WTC11 (cell line): Measurements from ENCODE around the gene FBXL12. TPM values are rescaled to one million over a fixed set of nuclear protein-coding genes. Genes with fewer than 3 reads are reported as not detected.

Source experiments
- ATAC-seq: fragments of 200-7000 bp; cut with Tn5 transposase; 2 replicates; pipeline ENCODE4 v1.10.0; 2021; ENCODE audit warnings: mild to moderate bottlenecking, moderate library complexity
- Bru-seq: library from RNA; stranded (reverse); fragments of 400-500 nt; gene quantifications from one replicate; lab custom pipeline; 2021; lab: Mats Ljungman, UMichigan
- CTCF ChIA-PET: fragments of 300-600 bp; sonication (Branson Sonifier 250); formaldehyde crosslinking; loops from one replicate; lab custom pipeline; 2021; ENCODE audit warnings: antibody characterized with exemption; lab: Charles Lee
- POLR2A ChIA-PET: fragments of 350-600 bp; sonication (Branson Sonifier 250); formaldehyde crosslinking; loops from one replicate; lab custom pipeline; 2021; ENCODE audit warnings: antibody characterized with exemption; lab: Charles Lee
- DNase-seq: peaks from one replicate; pipeline ENCODE4 v3.0.0; 2021; ENCODE audit warnings: low spot score
- H3K27ac Mint-ChIP-seq: 2 replicates; pipeline ENCODE4 v1.8.0; 2021; ENCODE audit warnings: mixed read lengths
- H3K27me3 Mint-ChIP-seq: 2 replicates; pipeline ENCODE4 v1.8.0; 2021; ENCODE audit warnings: low read depth, mild to moderate bottlenecking, moderate library complexity, mixed read lengths
- H3K36me3 Mint-ChIP-seq: 2 replicates; pipeline ENCODE4 v1.8.0; 2021; ENCODE audit warnings: mixed read lengths
- H3K4me1 Mint-ChIP-seq: 2 replicates; pipeline ENCODE4 v1.8.0; 2022; ENCODE audit warnings: mixed read lengths
- H3K4me3 Mint-ChIP-seq: 2 replicates; pipeline ENCODE4 v1.8.0; 2021; ENCODE audit warnings: mild to moderate bottlenecking, moderate library complexity, mixed read lengths
- H3K9me3 Mint-ChIP-seq: 2 replicates; pipeline ENCODE4 v1.8.0; 2021; ENCODE audit warnings: mixed read lengths
- ARID4B ChIP-seq: sonication (generic); formaldehyde crosslinking; IDR thresholded peaks from 2 replicates; pipeline ENCODE4 v1.8.0; 2023; ENCODE audit warnings: missing genetic modification reagents, mild to moderate bottlenecking, borderline replicate concordance
- ATF2 ChIP-seq: sonication (generic); formaldehyde crosslinking; IDR thresholded peaks from 2 replicates; pipeline ENCODE4 v1.8.1; 2022; ENCODE audit warnings: low read depth, missing genetic modification reagents, borderline replicate concordance
- CREB1 ChIP-seq: sonication (generic); formaldehyde crosslinking; IDR thresholded peaks from 2 replicates; pipeline ENCODE4 v1.8.0; 2023; ENCODE audit warnings: mild to moderate bottlenecking, missing genetic modification reagents
- CREM ChIP-seq: sonication (generic); formaldehyde crosslinking; IDR thresholded peaks from 2 replicates; pipeline ENCODE4 v1.8.1; 2022; ENCODE audit warnings: mild to moderate bottlenecking, missing genetic modification reagents, moderate library complexity
- E2F5 ChIP-seq: sonication (generic); formaldehyde crosslinking; IDR thresholded peaks from 2 replicates; pipeline ENCODE4 v1.8.1; 2022; ENCODE audit warnings: mild to moderate bottlenecking, moderate library complexity, missing genetic modification reagents
- ELF4 ChIP-seq: sonication (generic); formaldehyde crosslinking; IDR thresholded peaks from 2 replicates; pipeline ENCODE4 v1.8.1; 2022; ENCODE audit warnings: low read depth, mild to moderate bottlenecking, moderate library complexity, missing genetic modification reagents
- ETV6 ChIP-seq: sonication (generic); formaldehyde crosslinking; IDR thresholded peaks from 2 replicates; pipeline ENCODE4 v1.8.1; 2022; ENCODE audit warnings: mild to moderate bottlenecking, missing genetic modification reagents
- FOXK1 ChIP-seq: sonication (generic); formaldehyde crosslinking; IDR thresholded peaks from 2 replicates; pipeline ENCODE4 v1.8.0; 2022; ENCODE audit warnings: mild to moderate bottlenecking, moderate library complexity, missing genetic modification reagents
- FOXP4 ChIP-seq: sonication (generic); formaldehyde crosslinking; IDR thresholded peaks from 2 replicates; pipeline ENCODE4 v1.8.0; 2022; ENCODE audit warnings: mild to moderate bottlenecking, missing genetic modification reagents
- GABPB1 ChIP-seq: sonication (generic); formaldehyde crosslinking; IDR thresholded peaks from 2 replicates; pipeline ENCODE4 v1.8.1; 2023; ENCODE audit warnings: mild to moderate bottlenecking, missing genetic modification reagents
- HMGA2 ChIP-seq: fragments of 250-450 bp; sonication (Bioruptor Pico); IDR thresholded peaks from 2 replicates; pipeline ENCODE4 v1.4.0; 2021; ENCODE audit warnings: mild to moderate bottlenecking, moderate library complexity
- HMGXB4 ChIP-seq: sonication (generic); formaldehyde crosslinking; IDR thresholded peaks from 2 replicates; pipeline ENCODE4 v1.8.1; 2023; ENCODE audit warnings: mild to moderate bottlenecking, moderate library complexity, missing genetic modification reagents
- MAX ChIP-seq: sonication (generic); formaldehyde crosslinking; IDR thresholded peaks from 2 replicates; pipeline ENCODE4 v1.8.0; 2022; ENCODE audit warnings: mild to moderate bottlenecking, missing genetic modification reagents
- NFATC4 ChIP-seq: fragments of 250-450 bp; sonication (Bioruptor Pico); IDR thresholded peaks from 2 replicates; pipeline ENCODE4 v1.9.0; 2021; ENCODE audit warnings: mild to moderate bottlenecking
- NR2C2 ChIP-seq: sonication (generic); formaldehyde crosslinking; IDR thresholded peaks from 2 replicates; pipeline ENCODE4 v1.8.0; 2022; ENCODE audit warnings: mild to moderate bottlenecking, missing genetic modification reagents
- NR3C1 ChIP-seq: sonication (generic); formaldehyde crosslinking; conservative IDR thresholded peaks from 2 replicates; pipeline ENCODE4 v1.8.1; 2023; ENCODE audit warnings: low read depth, mild to moderate bottlenecking, missing genetic modification reagents
- SP1 ChIP-seq: sonication (generic); formaldehyde crosslinking; conservative IDR thresholded peaks from 2 replicates; pipeline ENCODE4 v1.8.1; 2022; ENCODE audit warnings: missing genetic modification reagents
- TEAD1 ChIP-seq: sonication (generic); formaldehyde crosslinking; IDR thresholded peaks from 2 replicates; pipeline ENCODE4 v1.8.0; 2022; ENCODE audit warnings: mild to moderate bottlenecking, missing genetic modification reagents
- USF1 ChIP-seq: sonication (generic); formaldehyde crosslinking; IDR thresholded peaks from 2 replicates; pipeline ENCODE4 v1.8.0; 2022; ENCODE audit warnings: mild to moderate bottlenecking, missing genetic modification reagents
- ZBTB21 ChIP-seq: sonication (generic); formaldehyde crosslinking; IDR thresholded peaks from 2 replicates; pipeline ENCODE4 v1.8.1; 2023; ENCODE audit warnings: mild to moderate bottlenecking, missing genetic modification reagents, borderline replicate concordance
- ZNF423 ChIP-seq: fragments of 250-450 bp; sonication (Bioruptor Pico); IDR thresholded peaks from 2 replicates; pipeline ENCODE4 v2.1.2; 2022; ENCODE audit warnings: mild to moderate bottlenecking, moderate library complexity
- long read RNA-seq, 3 experiments: library from RNA in 1 of 3; library from capped mRNA in 1 of 3; library from polyadenylated mRNA in 1 of 3; unstranded in 2 of 3; stranded (forward) in 1 of 3; transcript quantifications; one replicate each; pipeline ENCODE4 v2.0.0, GENCODE V29; 2021
- total RNA-seq: library from RNA; stranded (reverse); gene quantifications from 3 replicates; pipeline ENCODE4 v1.2.3, GENCODE V29; 2021

FBXL12 gene
- total RNA-seq (34.2 to 37.6 TPM (median 35.7 TPM) in 3 replicates), Bru-seq, nascent RNA (percentile 76 among the genes with signal in this experiment)
- long read RNA-seq, experiment 1, transcript FBXL12-204 (2 exons, 544 nt), result minor isoform, 9 of 157 reads
- long read RNA-seq, experiment 1, transcript FBXL12-201 (3 exons, 1,852 nt), result major isoform, 99 of 157 reads
- long read RNA-seq, experiment 1, transcript FBXL12-206 (3 exons, 1,843 nt), result minor isoform, 14 of 157 reads
- long read RNA-seq, experiment 1, transcript FBXL12-208 (4 exons, 1,920 nt), result minor isoform, 13 of 157 reads
- long read RNA-seq, experiment 1, partial matches to known transcripts, result 2 of 157 reads
- long read RNA-seq, experiment 1, other reads (novel, unspliced or antisense), result 6 of 157 reads
- long read RNA-seq, experiment 2, transcript FBXL12-206 (3 exons, 1,843 nt), result minor isoform, 7 of 53 reads
- long read RNA-seq, experiment 2, transcript FBXL12-201 (3 exons, 1,852 nt), result major isoform, 22 of 53 reads
- long read RNA-seq, experiment 2, partial matches to known transcripts, result 1 of 53 reads
- long read RNA-seq, experiment 2, other reads (novel, unspliced or antisense), result 18 of 53 reads
- long read RNA-seq, experiment 3, transcript FBXL12-206 (3 exons, 1,843 nt), result minor isoform, 14 of 75 reads
- long read RNA-seq, experiment 3, transcript FBXL12-201 (3 exons, 1,852 nt), result major isoform, 43 of 75 reads
- long read RNA-seq, experiment 3, transcript FBXL12-208 (4 exons, 1,920 nt), result minor isoform, 6 of 75 reads
- long read RNA-seq, experiment 3, transcript FBXL12-205 (2 exons, 1,736 nt), result minor isoform, 6 of 75 reads
- long read RNA-seq, experiment 3, partial matches to known transcripts, result 0 of 75 reads
- long read RNA-seq, experiment 3, other reads (novel, unspliced or antisense), result 0 of 75 reads

GRCh38 chr19:9818734-9819595 lies at the start of gene FBXL12:
Gene FBXL12, minus strand, starts transcription at chr19:9819079. Its CDS starts 266 bp downstream, at chr19:9818813.
- DNase-seq (peak; percentile 100), ATAC-seq (peak; percentile 89)
- peak within 1 kb of the TSS; percentile 90 for H3K4me3 Mint-ChIP-seq
- POLR2A ChIA-PET, result interaction anchor here (0.6 to 1.6 kb wide), 4 partner anchors 16 to 713 kb away, joined by 3 to 8 read pairs (median 4); partner anchors contain the start of gene PIN1
- H3K27me3 Mint-ChIP-seq, result no peaks in the 10 kb centered on the region
- peaks cover 16% of the 10 kb centered on the region for H3K4me1 Mint-ChIP-seq
- H3K9me3 Mint-ChIP-seq, result peaks cover 19% of the 10 kb centered on the region
- CTCF ChIA-PET, result interaction anchor here (1.0 kb wide), 1 partner anchor 16 kb away, joined by 3 read pairs; the partner anchor contains the start of gene PIN1
- peaks cover 28% of the 10 kb centered on the region for H3K36me3 Mint-ChIP-seq
- H3K27ac Mint-ChIP-seq, result peak within 1 kb of the TSS; percentile 97
- TF ChIP-seq HMGXB4 (CRISPR knock-in tag), result peak; percentile 64; the same call in 1 of the 2 replicates
- peak; percentile 58; the same call in 1 of the 2 replicates for TF ChIP-seq E2F5 (CRISPR knock-in tag)
- peak; percentile 81 for TF ChIP-seq MAX (CRISPR knock-in tag)
- 0 out of 2 replicates have a peak, but pooled peaks have one; percentile 13 for TF ChIP-seq CREB1 (CRISPR knock-in tag)
- TF ChIP-seq NFATC4 (CRISPR knock-in tag), result no peak
- no peak for TF ChIP-seq ATF2 (CRISPR knock-in tag)
- TF ChIP-seq CREM (CRISPR knock-in tag), result peak; percentile 83
- TF ChIP-seq HMGA2, result 0 out of 2 replicates have a peak, but pooled peaks have one; percentile 12
- peak; percentile 15 for TF ChIP-seq FOXP4 (CRISPR knock-in tag)
- TF ChIP-seq ELF4, result no peak
- no peak for TF ChIP-seq NR3C1 (CRISPR knock-in tag)
- TF ChIP-seq TEAD1 (CRISPR knock-in tag), result 0 out of 2 replicates have a peak, but pooled peaks have one; percentile 47
- 0 out of 2 replicates have a peak, but pooled peaks have one; percentile 9 for TF ChIP-seq ZBTB21 (CRISPR knock-in tag)
- TF ChIP-seq ARID4B, result no peak
- TF ChIP-seq FOXK1 (CRISPR knock-in tag), result peak; percentile 68
- no peak for TF ChIP-seq NR2C2 (CRISPR knock-in tag)
- TF ChIP-seq ETV6 (CRISPR knock-in tag), result peak; percentile 93
- no peak for TF ChIP-seq ZNF423 (CRISPR knock-in tag)
- 0 out of 2 replicates have a peak, but pooled peaks have one; percentile 22 for TF ChIP-seq USF1 (CRISPR knock-in tag)
- peak; percentile 31; the same call in 1 of the 2 replicates for TF ChIP-seq SP1 (CRISPR knock-in tag)
- TF ChIP-seq GABPB1 (CRISPR knock-in tag), result peak; percentile 84; the same call in 1 of the 2 replicates
